SK-N-SH (cell line): ENCODE results near the gene XPR1. TPM values are rescaled to one million over a fixed set of nuclear protein-coding genes. Genes with fewer than 3 reads are reported as not detected.

Source experiments
- CTCF ChIA-PET: fragments of 300-600, 350-600 bp; formaldehyde crosslinking; extraction: SDS; loops from one replicate; lab custom pipeline; 2021; lab: Yijun Ruan, JAX
- POLR2A ChIA-PET: fragments of 350-600 bp; sonication (Branson Sonifier 250); formaldehyde crosslinking; extraction: SDS; loops from one replicate; lab custom pipeline; 2020; ENCODE audit warnings: antibody characterized with exemption, inconsistent platforms; lab: Yijun Ruan, JAX
- DNase-seq: peaks from one replicate; pipeline ENCODE4 v3.0.0; 2012
- H2AFZ ChIP-seq: fragments of 200-600 bp; sonication (generic); 2 replicates; pipeline ENCODE4 v1.8.1; 2016; ENCODE audit warnings: antibody characterized with exemption, mild to moderate bottlenecking, low read depth
- H3F3A ChIP-seq: fragments of 200-600 bp; sonication (generic); replicated peaks from 2 replicates; pipeline ENCODE3; 2016; ENCODE audit warnings: antibody characterized with exemption, mild to moderate bottlenecking; ENCODE audit not compliant: insufficient read depth
- H3K27ac ChIP-seq, 2 experiments: fragments of 200-500 bp in 1 of 2; fragments of 200-600 bp in 1 of 2; sonication (Bioruptor generic) in 1 of 2; sonication (generic), shearing (Covaris generic) in 1 of 2; 2 replicates each; pipeline versions ENCODE4 v1.5.1 to v1.6.1; 2014 to 2016; ENCODE audit warnings: low read depth in 2 of 2, inconsistent platforms in 1 of 2, low read length in 1 of 2, mild to moderate bottlenecking in 1 of 2, mixed read lengths in 1 of 2
- H3K27me3 ChIP-seq: fragments of 200-600 bp; sonication (generic), shearing (Covaris generic); 2 replicates; pipeline ENCODE4 v1.6.1; 2016; ENCODE audit warnings: mixed run types; ENCODE audit not compliant: insufficient read depth
- H3K36me3 ChIP-seq, 2 experiments: fragments of 200-500 bp in 1 of 2; fragments of 200-600 bp in 1 of 2; sonication (Bioruptor generic) in 1 of 2; sonication (generic) in 1 of 2; replicated peaks in 1 of 2; 2 replicates each; pipeline versions ENCODE3 to v1.5.1; 2014 to 2016; ENCODE audit warnings: low read length in 1 of 2, mild to moderate bottlenecking in 1 of 2; ENCODE audit not compliant: insufficient read depth in 2 of 2, control insufficient read depth in 1 of 2
- H3K4me1 ChIP-seq, 2 experiments: fragments of 200-500 bp in 1 of 2; fragments of 200-600 bp in 1 of 2; sonication (Bioruptor generic) in 1 of 2; sonication (generic), shearing (Covaris generic) in 1 of 2; 2 replicates each; pipeline versions ENCODE4 v1.5.1 to v1.6.1; 2014 to 2016; ENCODE audit warnings: low read depth in 1 of 2, low read length in 1 of 2, mixed run types in 1 of 2; ENCODE audit not compliant: insufficient read depth in 2 of 2, control insufficient read depth in 1 of 2
- H3K4me2 ChIP-seq: fragments of 200-600 bp; sonication (generic), shearing (Covaris generic); 2 replicates; pipeline ENCODE4 v1.6.1; 2017; ENCODE audit warnings: mixed run types
- H3K4me3 ChIP-seq, 2 experiments: fragments of 200-500 bp in 1 of 2; fragments of 200-600 bp in 1 of 2; sonication (Bioruptor generic) in 1 of 2; sonication (generic), shearing (Covaris generic) in 1 of 2; 2 replicates each; pipeline versions ENCODE4 v1.5.1 to v1.8.1; 2014 to 2016; ENCODE audit warnings: low read depth in 2 of 2, inconsistent platforms in 1 of 2, low read length in 1 of 2, mild to moderate bottlenecking in 1 of 2, mixed read lengths in 1 of 2, moderate library complexity in 1 of 2
- H3K79me2 ChIP-seq: fragments of 200-600 bp; sonication (generic); 2 replicates; pipeline ENCODE4 v1.8.1; 2017; ENCODE audit warnings: mild to moderate bottlenecking; ENCODE audit not compliant: insufficient read depth
- H3K9ac ChIP-seq: fragments of 200-600 bp; sonication (generic); 2 replicates; pipeline ENCODE4 v1.6.1; 2017; ENCODE audit warnings: mixed run types
- H3K9me2 ChIP-seq: fragments of 200-600 bp; sonication (generic); 2 replicates; pipeline ENCODE4 v1.6.1; 2017; ENCODE audit warnings: mixed run types
- H3K9me3 ChIP-seq: fragments of 200-600 bp; sonication (generic); 2 replicates; pipeline ENCODE4 v1.6.1; 2017; ENCODE audit warnings: mixed run types, mild to moderate bottlenecking, moderate library complexity
- H4K20me1 ChIP-seq: fragments of 200-600 bp; sonication (generic); 2 replicates; pipeline ENCODE4 v1.6.1; 2017; ENCODE audit warnings: mild to moderate bottlenecking, mixed run types; ENCODE audit not compliant: insufficient read depth
- ELF1 ChIP-seq: IDR thresholded peaks from 2 replicates; pipeline ENCODE4 v1.4.0; 2012
- EP300 ChIP-seq, 2 experiments: IDR thresholded peaks; 2 replicates each; pipeline versions ENCODE4 v1.4.0 to v1.6.1; 2012; ENCODE audit warnings: borderline replicate concordance in 1 of 2, low read depth in 1 of 2, low read length in 1 of 2
- FOXM1 ChIP-seq: IDR thresholded peaks from 2 replicates; pipeline ENCODE4 v1.4.0; 2012; ENCODE audit warnings: low read depth, mild to moderate bottlenecking
- POLR2AphosphoS5 ChIP-seq: IDR thresholded peaks from 2 replicates; pipeline ENCODE4 v1.6.1; 2012; ENCODE audit warnings: low read depth, low read length
- RCOR1 ChIP-seq: fragments of 150-350 bp; IDR thresholded peaks from 2 replicates; pipeline ENCODE4 v1.6.1; 2017; ENCODE audit warnings: antibody characterized with exemption, low read length
- RFX5 ChIP-seq: IDR thresholded peaks from 2 replicates; pipeline ENCODE4 v1.6.1; 2012; ENCODE audit warnings: mild to moderate bottlenecking, improper control_type of control experiment, low read length
- TAF1 ChIP-seq: IDR thresholded peaks from 2 replicates; pipeline ENCODE4 v1.6.1; 2012; ENCODE audit warnings: low read depth, mild to moderate bottlenecking, low read length, moderate library complexity, borderline replicate concordance
- WGBS: methylation state at CpG from one replicate; pipeline ENCODE4 v1.1.6; 2017; ENCODE audit warnings: low lambda C conversion rate; 5-methylcytosine and 5-hydroxymethylcytosine counted together
- polyA plus RNA-seq, 3 experiments: library from polyadenylated mRNA; depleted of rRNA; stranded (reverse); fragments of >200 nt; gene quantifications; 2 replicates each; pipeline ENCODE4 v1.2.3, GENCODE V29; 2012
- TF ChIP-seq, protein P1 (sequence below): fragments of 150-350 bp; IDR thresholded peaks from 2 replicates; pipeline ENCODE4 v1.6.1; 2017; ENCODE audit warnings: antibody characterized with exemption, low read length, low read depth, borderline replicate concordance
- TF ChIP-seq, protein P2 (sequence below): IDR thresholded peaks from 2 replicates; pipeline ENCODE4 v1.6.1; 2012; ENCODE audit warnings: mild to moderate bottlenecking, low read depth, low read length, moderate library complexity

XPR1 gene
- polyA plus RNA-seq, 1 of the 3 experiments (the other 2 are of a cell fraction) = 7.9 TPM

DNA sequence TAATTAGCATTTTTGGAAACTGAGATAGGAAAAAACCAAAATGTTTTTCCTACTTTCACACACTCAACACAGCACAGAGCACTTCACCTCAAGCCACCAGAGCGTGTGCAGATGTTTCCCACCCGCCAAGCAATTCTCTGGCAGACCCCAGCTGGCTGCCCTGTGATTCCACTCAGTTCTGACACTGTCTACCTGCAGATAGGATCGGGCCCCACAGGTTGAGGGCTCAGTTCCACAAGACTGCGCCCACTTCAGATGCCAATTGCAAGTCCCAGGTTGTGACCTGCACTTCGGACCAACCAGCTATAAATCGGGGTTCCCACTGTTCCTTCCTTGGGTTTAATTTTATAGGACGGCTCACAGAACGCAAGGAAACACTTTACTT, 290.8 kb downstream of the XPR1 start:
- TF ChIP-seq TAF1 = no peak
- TF ChIP-seq ELF1 = no peak
- TF ChIP-seq, protein P1, sequence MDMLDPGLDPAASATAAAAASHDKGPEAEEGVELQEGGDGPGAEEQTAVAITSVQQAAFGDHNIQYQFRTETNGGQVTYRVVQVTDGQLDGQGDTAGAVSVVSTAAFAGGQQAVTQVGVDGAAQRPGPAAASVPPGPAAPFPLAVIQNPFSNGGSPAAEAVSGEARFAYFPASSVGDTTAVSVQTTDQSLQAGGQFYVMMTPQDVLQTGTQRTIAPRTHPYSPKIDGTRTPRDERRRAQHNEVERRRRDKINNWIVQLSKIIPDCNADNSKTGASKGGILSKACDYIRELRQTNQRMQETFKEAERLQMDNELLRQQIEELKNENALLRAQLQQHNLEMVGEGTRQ = no peak
- TF ChIP-seq RCOR1 = no peak
- no peak overlapping the region for H2AFZ ChIP-seq
- H3K9me3 ChIP-seq = no peaks in the 10 kb centered on the region
- H3K27me3 ChIP-seq = no peaks in the 10 kb centered on the region
- no peak overlapping the region for H3K27ac ChIP-seq
- H4K20me1 ChIP-seq = no peaks in the 10 kb centered on the region
- WGBS = 94% methylated on average over 7 of the region's 8 CpGs
- H3F3A ChIP-seq = no peaks in the 10 kb centered on the region
- ChIA-PET POLR2A (no interaction called here), CTCF (interaction anchor here (1.6 to 1.9 kb wide), 2 partner anchors 41 to 220 kb away, joined by 11 read pairs; no protein-coding TSS in a partner anchor)
- H3K4me3 ChIP-seq = no peak overlapping the region
- H3K9ac ChIP-seq = no peak overlapping the region
- H3K4me1 ChIP-seq = peaks cover 13 to 44% of the 10 kb centered on the region in 2 experiments; a peak in 3 of 4 replicates
- no peak for DNase-seq
- no peak overlapping the region for H3K4me2 ChIP-seq
- no peaks in the 10 kb centered on the region for H3K79me2 ChIP-seq
- H3K36me3 ChIP-seq = no peaks in the 10 kb centered on the region
- no peaks in the 10 kb centered on the region for H3K9me2 ChIP-seq

DNA sequence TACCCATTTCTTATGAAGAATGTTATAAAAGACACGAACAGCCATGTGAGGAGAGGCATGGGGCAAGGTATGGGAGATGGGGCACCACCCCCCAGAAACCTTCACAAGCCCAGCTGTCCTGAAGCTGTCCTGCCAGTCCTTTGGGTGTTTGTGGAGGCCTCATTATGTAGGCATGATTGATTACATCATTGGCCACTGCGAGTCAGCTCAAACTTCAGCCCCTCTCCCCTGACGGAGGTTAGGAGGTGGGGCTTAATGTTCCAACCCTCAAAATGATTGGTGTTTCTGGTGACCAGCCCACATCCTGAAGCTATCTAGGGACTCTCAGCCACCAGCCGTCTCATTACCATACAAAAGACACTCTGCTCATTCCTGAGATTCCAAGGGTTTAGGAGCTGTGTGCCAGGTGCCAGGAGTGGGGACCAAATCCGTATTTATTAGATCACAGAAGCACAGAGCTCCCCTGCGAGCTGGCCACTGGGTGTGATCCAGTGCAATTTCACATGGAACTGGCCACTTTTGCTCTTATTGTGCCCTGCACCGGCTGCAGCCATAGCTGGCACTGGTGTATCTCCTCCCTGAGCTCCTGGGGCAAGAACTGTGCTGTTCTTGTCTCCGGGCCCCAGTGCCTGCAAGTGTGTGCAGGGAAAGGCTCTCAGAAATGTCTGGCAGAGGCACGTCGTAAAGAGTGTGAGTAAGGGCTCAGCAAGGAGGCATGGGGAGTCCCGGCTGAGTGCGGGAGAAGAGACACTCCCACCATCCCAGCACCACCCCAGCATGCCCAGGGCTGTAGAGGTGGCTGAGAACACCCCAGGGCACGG, 291.4 kb downstream of the XPR1 start:
- peaks cover 13 to 51% of the 10 kb centered on the region in 2 experiments; a peak in 3 of 4 replicates for H3K4me1 ChIP-seq
- TF ChIP-seq, protein P2, sequence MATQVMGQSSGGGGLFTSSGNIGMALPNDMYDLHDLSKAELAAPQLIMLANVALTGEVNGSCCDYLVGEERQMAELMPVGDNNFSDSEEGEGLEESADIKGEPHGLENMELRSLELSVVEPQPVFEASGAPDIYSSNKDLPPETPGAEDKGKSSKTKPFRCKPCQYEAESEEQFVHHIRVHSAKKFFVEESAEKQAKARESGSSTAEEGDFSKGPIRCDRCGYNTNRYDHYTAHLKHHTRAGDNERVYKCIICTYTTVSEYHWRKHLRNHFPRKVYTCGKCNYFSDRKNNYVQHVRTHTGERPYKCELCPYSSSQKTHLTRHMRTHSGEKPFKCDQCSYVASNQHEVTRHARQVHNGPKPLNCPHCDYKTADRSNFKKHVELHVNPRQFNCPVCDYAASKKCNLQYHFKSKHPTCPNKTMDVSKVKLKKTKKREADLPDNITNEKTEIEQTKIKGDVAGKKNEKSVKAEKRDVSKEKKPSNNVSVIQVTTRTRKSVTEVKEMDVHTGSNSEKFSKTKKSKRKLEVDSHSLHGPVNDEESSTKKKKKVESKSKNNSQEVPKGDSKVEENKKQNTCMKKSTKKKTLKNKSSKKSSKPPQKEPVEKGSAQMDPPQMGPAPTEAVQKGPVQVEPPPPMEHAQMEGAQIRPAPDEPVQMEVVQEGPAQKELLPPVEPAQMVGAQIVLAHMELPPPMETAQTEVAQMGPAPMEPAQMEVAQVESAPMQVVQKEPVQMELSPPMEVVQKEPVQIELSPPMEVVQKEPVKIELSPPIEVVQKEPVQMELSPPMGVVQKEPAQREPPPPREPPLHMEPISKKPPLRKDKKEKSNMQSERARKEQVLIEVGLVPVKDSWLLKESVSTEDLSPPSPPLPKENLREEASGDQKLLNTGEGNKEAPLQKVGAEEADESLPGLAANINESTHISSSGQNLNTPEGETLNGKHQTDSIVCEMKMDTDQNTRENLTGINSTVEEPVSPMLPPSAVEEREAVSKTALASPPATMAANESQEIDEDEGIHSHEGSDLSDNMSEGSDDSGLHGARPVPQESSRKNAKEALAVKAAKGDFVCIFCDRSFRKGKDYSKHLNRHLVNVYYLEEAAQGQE = no peak
- no peak for TF ChIP-seq POLR2AphosphoS5
- no peak for TF ChIP-seq EP300 (IDR thresholded peaks at IDR 0.05; ENCODE audit: borderline replicate concordance in 1 of 2, low read depth in 1 of 2, low read length in 1 of 2)
- no peak for TF ChIP-seq FOXM1
- no peak for TF ChIP-seq RFX5
- H3K4me3 ChIP-seq = no peak overlapping the region
- no peaks in the 10 kb centered on the region for H3K27me3 ChIP-seq
- no peak for DNase-seq
- ChIA-PET POLR2A (no interaction called here), CTCF (interaction anchor here (1.6 to 1.9 kb wide), 2 partner anchors 41 to 219 kb away, joined by 11 read pairs; no protein-coding TSS in a partner anchor)
- H3K9me3 ChIP-seq = no peaks in the 10 kb centered on the region
- H4K20me1 ChIP-seq = no peaks in the 10 kb centered on the region
- H3F3A ChIP-seq = no peaks in the 10 kb centered on the region
- H3K9ac ChIP-seq = no peak overlapping the region
- no peaks in the 10 kb centered on the region for H3K9me2 ChIP-seq
- WGBS = 78% methylated on average over 11 of the region's 13 CpGs
- no peak overlapping the region for H2AFZ ChIP-seq
- H3K4me2 ChIP-seq = no peak overlapping the region
- no peaks in the 10 kb centered on the region for H3K79me2 ChIP-seq
- H3K27ac ChIP-seq = no peak overlapping the region
- no peaks in the 10 kb centered on the region for H3K36me3 ChIP-seq
